Activated CD8-positive, alpha-beta T cell treated with anti-CD3 and anti-CD28 coated beads for 36 hours (primary cell): Measurements from ENCODE around the gene ARG1. TPM values are rescaled to one million over a fixed set of nuclear protein-coding genes. Genes with fewer than 3 reads are reported as not detected.

Experiments
- ATAC-seq: fragments of 200-7000 bp; cut with Tn5 transposase; one replicate; pipeline ENCODE4 v1.10.0; 2021; ENCODE audit warnings: mild to moderate bottlenecking, moderate library complexity
- CTCF ChIA-PET: fragments of 350-600 bp; sonication (Branson Sonifier 250); formaldehyde crosslinking; loops from one replicate; lab custom pipeline; 2021; ENCODE audit warnings: antibody characterized with exemption; lab: Charles Lee
- POLR2A ChIA-PET: fragments of 350-600 bp; sonication (Branson Sonifier 250); formaldehyde crosslinking; loops from one replicate; lab custom pipeline; 2021; ENCODE audit warnings: antibody characterized with exemption; lab: Charles Lee
- DNase-seq: peaks from one replicate; pipeline ENCODE4 v3.0.0-alpha.2; 2020
- H3K27ac Mint-ChIP-seq: one replicate; pipeline ENCODE4 v1.8.0; 2021; ENCODE audit warnings: mild to moderate bottlenecking, mixed read lengths
- H3K27me3 Mint-ChIP-seq: one replicate; pipeline ENCODE4 v1.8.0; 2021; ENCODE audit warnings: mixed read lengths
- H3K36me3 Mint-ChIP-seq: one replicate; pipeline ENCODE4 v1.8.0; 2021; ENCODE audit warnings: low read depth, mixed read lengths
- H3K4me1 Mint-ChIP-seq: one replicate; pipeline ENCODE4 v1.8.0; 2021; ENCODE audit warnings: low read depth, mixed read lengths
- H3K4me3 Mint-ChIP-seq: one replicate; pipeline ENCODE4 v1.8.0; 2021; ENCODE audit warnings: mild to moderate bottlenecking, moderate library complexity, mixed read lengths
- H3K9me3 Mint-ChIP-seq: one replicate; pipeline ENCODE4 v1.8.0; 2021; ENCODE audit warnings: mixed read lengths
- CTCF ChIP-seq: fragments of 200-600 bp; IDR thresholded peaks from one replicate; pipeline ENCODE4 v1.8.0; 2022; ENCODE audit warnings: antibody characterized with exemption, mild to moderate bottlenecking
- intact Hi-C: fragments of 100-400 bp; cut with micrococcal nuclease; formaldehyde crosslinking; loops from one replicate; pipeline ENCODE4 v1.10.0; 2022
- total RNA-seq, 2 experiments: library from RNA; stranded (reverse); gene quantifications; one replicate each; pipeline ENCODE4 v1.2.3, GENCODE V29; 2021

Gene ARG1
- total RNA-seq, 2 experiments from 2014 or later = not detected

- peaks cover 5% of the 10 kb centered on the region for H3K27me3 Mint-ChIP-seq
- no peaks in the 10 kb centered on the region for H3K4me1 Mint-ChIP-seq
- DNase-seq (no peak), ATAC-seq (no peak)
- ChIA-PET CTCF (no interaction called here), POLR2A (no interaction called here)
- H3K27ac Mint-ChIP-seq = no peak overlapping the region
- H3K4me3 Mint-ChIP-seq = no peak overlapping the region
- intact Hi-C loops = loop anchor here (1.0 kb wide), 1 partner anchor 12 kb away; no protein-coding TSS in a partner anchor
- no peaks in the 10 kb centered on the region for H3K36me3 Mint-ChIP-seq
- H3K9me3 Mint-ChIP-seq = no peaks in the 10 kb centered on the region
- no peak for TF ChIP-seq CTCF
These were observed 23.2 kb upstream of the ARG1 start for GRCh38 chr6:131549811-131550210.

- no peak for TF ChIP-seq CTCF
- Mint-ChIP-seq H3K36me3 (no peaks in the 10 kb centered on the region), H3K9me3 (no peaks in the 10 kb centered on the region), H3K4me3 (no peak overlapping the region), H3K27ac (no peak overlapping the region), H3K4me1 (peaks cover under 1% of the 10 kb centered on the region), H3K27me3 (peaks cover 5% of the 10 kb centered on the region)
- ChIA-PET CTCF (interaction anchor here (0.8 to 1.4 kb wide), 3 partner anchors 18 to 32 kb away, joined by 3 to 5 read pairs (median 3); no protein-coding TSS in a partner anchor), POLR2A (no interaction called here)
- ATAC-seq = no peak
- no peak for DNase-seq
- intact Hi-C loops = no loop called here
These were observed 21.1 kb upstream of the ARG1 start for GRCh38 chr6:131551902-131552301.

- H3K36me3 Mint-ChIP-seq = no peaks in the 10 kb centered on the region
- ATAC-seq = no peak
- POLR2A ChIA-PET = no interaction called here
These were observed 20.5 kb upstream of the ARG1 start for GRCh38 chr6:131552572-131552971.

GRCh38 chr6:131555992-131556391 is 17.0 kb upstream of the ARG1 start:
- CTCF ChIA-PET = interaction anchor here (1.1 kb wide), 1 partner anchor 356 kb away, joined by 3 read pairs; no protein-coding TSS in a partner anchor
- intact Hi-C loops = no loop called here
- H3K4me3 Mint-ChIP-seq = no peak overlapping the region
- no peaks in the 10 kb centered on the region for H3K9me3 Mint-ChIP-seq
- peaks cover 2% of the 10 kb centered on the region for H3K4me1 Mint-ChIP-seq
- peaks cover 5% of the 10 kb centered on the region for H3K27me3 Mint-ChIP-seq
- ATAC-seq = no peak
- DNase-seq = no peak
- no peak overlapping the region for H3K27ac Mint-ChIP-seq
- POLR2A ChIA-PET = no interaction called here
- H3K36me3 Mint-ChIP-seq = no peaks in the 10 kb centered on the region
- no peak for TF ChIP-seq CTCF

More at GRCh38 chr6:131552572-131552971, 20.5 kb upstream of the ARG1 start:
- DNase-seq = no peak
- Mint-ChIP-seq H3K27me3 (peaks cover 5% of the 10 kb centered on the region), H3K9me3 (no peaks in the 10 kb centered on the region), H3K4me3 (no peak overlapping the region), H3K27ac (no peak overlapping the region), H3K4me1 (peaks cover 2% of the 10 kb centered on the region)
- intact Hi-C loops = no loop called here
- no peak for TF ChIP-seq CTCF
- CTCF ChIA-PET = interaction anchor here (1.4 kb wide), 1 partner anchor 20 kb away, joined by 5 read pairs; no protein-coding TSS in a partner anchor

GRCh38 chr6:131558922-131559321 is 14.1 kb upstream of the ARG1 start:
- no peak for ATAC-seq
- CTCF ChIA-PET = no interaction called here

More at GRCh38 chr6:131558922-131559321, 14.1 kb upstream of the ARG1 start:
- TF ChIP-seq CTCF = no peak
- H3K27me3 Mint-ChIP-seq = peaks cover under 1% of the 10 kb centered on the region
- H3K4me1 Mint-ChIP-seq = peaks cover 2% of the 10 kb centered on the region
- intact Hi-C loops = no loop called here
- DNase-seq = no peak
- no peak overlapping the region for H3K4me3 Mint-ChIP-seq
- H3K36me3 Mint-ChIP-seq = no peaks in the 10 kb centered on the region
- H3K27ac Mint-ChIP-seq = no peak overlapping the region
- no peaks in the 10 kb centered on the region for H3K9me3 Mint-ChIP-seq
- POLR2A ChIA-PET = no interaction called here
